PC-3 (cell line): ENCODE results near the gene RNU7-1. TPM values are rescaled to one million over a fixed set of nuclear protein-coding genes. Genes with fewer than 3 reads are reported as not detected.

ENCODE experiments used
- ATAC-seq: fragments of 200-7000 bp; cut with Tn5 transposase; 2 replicates; pipeline ENCODE4 v1.9.1; 2020; ENCODE audit warnings: mild to moderate bottlenecking, moderate library complexity
- BruUV-seq: library from RNA; stranded (reverse); fragments of 400-500 nt; replicated peaks from 2 replicates; lab custom pipeline; 2021; lab: Mats Ljungman, UMichigan
- CTCF ChIA-PET: fragments of 300-600 bp; sonication (Branson Sonifier 250); formaldehyde crosslinking; loops from one replicate; lab custom pipeline; 2022; ENCODE audit warnings: antibody characterized with exemption; lab: Charles Lee
- POLR2A ChIA-PET: fragments of 300-600 bp; sonication (Branson Sonifier 250); formaldehyde crosslinking; loops from one replicate; lab custom pipeline; 2022; ENCODE audit warnings: antibody characterized with exemption; ENCODE audit not compliant: unreplicated experiment; lab: Charles Lee
- DNase-seq: peaks from one replicate; pipeline ENCODE4 v3.0.0-alpha.2; 2015
- H2AFZ ChIP-seq: fragments of 300-600 bp; sonication (generic); 2 replicates; pipeline ENCODE4 v1.6.0; 2016; ENCODE audit warnings: antibody characterized with exemption, low read length
- H3F3A ChIP-seq: fragments of 300-600 bp; sonication (generic); one replicate; pipeline ENCODE4 v1.6.0; 2017; ENCODE audit warnings: antibody characterized with exemption, low read length, control low read depth, mild to moderate bottlenecking; ENCODE audit not compliant: unreplicated experiment
- H3K27ac ChIP-seq: fragments of 300-600 bp; sonication (generic); 2 replicates; pipeline ENCODE4 v1.5.1; 2016; ENCODE audit warnings: mild to moderate bottlenecking, low read length
- H3K27me3 ChIP-seq: fragments of 300-600 bp; sonication (generic); 2 replicates; pipeline ENCODE4 v1.6.1; 2016; ENCODE audit warnings: low read length, mixed read lengths
- H3K36me3 ChIP-seq: fragments of 300-600 bp; sonication (generic); 2 replicates; pipeline ENCODE4 v1.6.1; 2016; ENCODE audit warnings: low read depth, mixed run types, low read length, mixed read lengths
- H3K4me1 ChIP-seq: fragments of 300-600 bp; sonication (generic); 2 replicates; pipeline ENCODE4 v1.5.1; 2016; ENCODE audit warnings: low read length; ENCODE audit not compliant: insufficient read depth
- H3K4me2 ChIP-seq: fragments of 300-600 bp; sonication (generic); 2 replicates; pipeline ENCODE4 v1.6.0; 2016; ENCODE audit warnings: low read length
- H3K4me3 ChIP-seq: fragments of 300-600 bp; sonication (generic); 2 replicates; pipeline ENCODE4 v1.5.1; 2016; ENCODE audit warnings: mild to moderate bottlenecking, low read length, mixed read lengths
- H3K79me2 ChIP-seq: fragments of 300-600 bp; sonication (generic); 2 replicates; pipeline ENCODE4 v1.6.1; 2017; ENCODE audit warnings: low read length, mixed read lengths
- H3K9ac ChIP-seq: fragments of 300-600 bp; sonication (generic); 2 replicates; pipeline ENCODE4 v1.6.0; 2016; ENCODE audit warnings: mild to moderate bottlenecking, low read length
- H3K9me2 ChIP-seq: fragments of 300-600 bp; sonication (generic); replicated peaks from 2 replicates; pipeline ENCODE4 v1.6.1; 2016; ENCODE audit warnings: mixed run types, low read length, mixed read lengths
- H3K9me3 ChIP-seq: fragments of 300-600 bp; sonication (generic); 2 replicates; pipeline ENCODE4 v1.6.1; 2016; ENCODE audit warnings: low read length, mixed read lengths
- H4K20me1 ChIP-seq: fragments of 300-600 bp; sonication (generic); 2 replicates; pipeline ENCODE4 v1.6.1; 2016; ENCODE audit warnings: low read length, mixed read lengths
- EZH2 ChIP-seq: fragments of 300-600 bp; sonication (generic); IDR thresholded peaks from one replicate; pipeline ENCODE4 v1.6.1; 2017; ENCODE audit warnings: antibody characterized with exemption, mild to moderate bottlenecking, low read length; ENCODE audit not compliant: unreplicated experiment
- EZH2phosphoT487 ChIP-seq: fragments of 300-600 bp; sonication (generic); IDR thresholded peaks from 2 replicates; pipeline ENCODE4 v1.6.1; 2018; ENCODE audit warnings: mild to moderate bottlenecking, antibody characterized with exemption, low read length, borderline replicate concordance
- intact Hi-C: fragments of 100-400 bp; cut with micrococcal nuclease; formaldehyde crosslinking; loops from 2 replicates; pipeline ENCODE4 v1.9.0; 2023
- total RNA-seq: library from RNA; depleted of rRNA; stranded (reverse); fragments of >200 nt; gene quantifications from 2 replicates; pipeline ENCODE4 v1.2.3, GENCODE V29; 2014
- TF ChIP-seq, protein P1 (sequence below): fragments of 300-600 bp; sonication (generic); conservative IDR thresholded peaks from 2 replicates; pipeline ENCODE4 v1.5.1; 2017; ENCODE audit warnings: antibody characterized with exemption, low read depth, mild to moderate bottlenecking, low read length

Gene RNU7-1
- total RNA-seq, 1 experiment from 2014 or later: not detected

DNA sequence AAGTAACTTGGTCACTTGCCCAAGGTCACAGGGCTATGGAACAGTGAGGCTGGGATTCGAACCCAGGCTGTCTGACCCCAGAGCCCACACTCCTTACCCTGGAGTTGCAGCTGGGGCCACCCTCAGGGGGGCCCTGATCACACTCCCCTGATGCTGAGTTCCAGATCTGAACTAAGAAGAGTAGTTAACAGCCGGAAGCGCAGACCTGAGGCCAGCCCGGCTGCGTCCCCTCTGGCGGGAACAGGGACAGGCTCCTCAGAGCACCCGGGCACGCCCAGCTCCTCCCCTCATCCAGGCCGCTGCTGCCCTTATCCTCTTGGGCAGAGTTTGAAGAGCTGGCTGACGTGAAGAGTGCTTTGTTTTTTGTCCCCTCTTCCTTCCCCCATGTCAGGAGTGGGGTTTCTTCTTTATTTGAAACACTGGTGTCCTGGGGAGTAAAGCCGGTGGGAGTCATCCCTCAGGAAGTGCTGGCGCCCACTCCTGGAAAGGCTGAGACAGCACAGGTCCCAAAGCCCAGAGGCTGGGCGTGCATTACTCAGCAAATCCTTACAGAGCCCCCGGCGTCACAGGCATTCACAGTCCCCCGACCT lies 18.2 kb downstream of the RNU7-1 start:
- ChIA-PET POLR2A (interaction anchor here (0.5 kb wide), 1 partner anchor 748 kb away, joined by 3 read pairs; no protein-coding TSS in a partner anchor), CTCF (interaction anchor here (2.5 kb wide), 1 partner anchor 18 kb away, joined by 10 read pairs; the partner anchor contains the start of genes C12orf57 and RNU7-1)
- H3K79me2 ChIP-seq: no peaks in the 10 kb centered on the region
- H3K4me2 ChIP-seq: peak overlapping the region; percentile 36; the same call in 1 of the 2 replicates
- intact Hi-C loops: no loop called here
- H3K27me3 ChIP-seq: no peaks in the 10 kb centered on the region
- BruUV-seq: no TSS peak
- peaks cover 15% of the 10 kb centered on the region for H3K36me3 ChIP-seq
- H4K20me1 ChIP-seq: no peaks in the 10 kb centered on the region
- peak; percentile 61 for DNase-seq
- H3K9me3 ChIP-seq: no peaks in the 10 kb centered on the region
- peak overlapping the region; percentile 84 for H2AFZ ChIP-seq
- H3K27ac ChIP-seq: peak overlapping the region; percentile 70
- peak overlapping the region; percentile 55 for H3K9ac ChIP-seq
- peak; percentile 56 for ATAC-seq
- TF ChIP-seq, protein P1, sequence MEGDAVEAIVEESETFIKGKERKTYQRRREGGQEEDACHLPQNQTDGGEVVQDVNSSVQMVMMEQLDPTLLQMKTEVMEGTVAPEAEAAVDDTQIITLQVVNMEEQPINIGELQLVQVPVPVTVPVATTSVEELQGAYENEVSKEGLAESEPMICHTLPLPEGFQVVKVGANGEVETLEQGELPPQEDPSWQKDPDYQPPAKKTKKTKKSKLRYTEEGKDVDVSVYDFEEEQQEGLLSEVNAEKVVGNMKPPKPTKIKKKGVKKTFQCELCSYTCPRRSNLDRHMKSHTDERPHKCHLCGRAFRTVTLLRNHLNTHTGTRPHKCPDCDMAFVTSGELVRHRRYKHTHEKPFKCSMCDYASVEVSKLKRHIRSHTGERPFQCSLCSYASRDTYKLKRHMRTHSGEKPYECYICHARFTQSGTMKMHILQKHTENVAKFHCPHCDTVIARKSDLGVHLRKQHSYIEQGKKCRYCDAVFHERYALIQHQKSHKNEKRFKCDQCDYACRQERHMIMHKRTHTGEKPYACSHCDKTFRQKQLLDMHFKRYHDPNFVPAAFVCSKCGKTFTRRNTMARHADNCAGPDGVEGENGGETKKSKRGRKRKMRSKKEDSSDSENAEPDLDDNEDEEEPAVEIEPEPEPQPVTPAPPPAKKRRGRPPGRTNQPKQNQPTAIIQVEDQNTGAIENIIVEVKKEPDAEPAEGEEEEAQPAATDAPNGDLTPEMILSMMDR: peak; percentile 63
- no peak for TF ChIP-seq EZH2phosphoT487
- TF ChIP-seq EZH2: no peak
- H3K9me2 ChIP-seq: no peaks in the 10 kb centered on the region
- H3K4me3 ChIP-seq: no peak overlapping the region; the same call in 1 of the 2 replicates
- H3K4me1 ChIP-seq: peaks cover 14% of the 10 kb centered on the region
- H3F3A ChIP-seq: peaks cover 4% of the 10 kb centered on the region

DNA sequence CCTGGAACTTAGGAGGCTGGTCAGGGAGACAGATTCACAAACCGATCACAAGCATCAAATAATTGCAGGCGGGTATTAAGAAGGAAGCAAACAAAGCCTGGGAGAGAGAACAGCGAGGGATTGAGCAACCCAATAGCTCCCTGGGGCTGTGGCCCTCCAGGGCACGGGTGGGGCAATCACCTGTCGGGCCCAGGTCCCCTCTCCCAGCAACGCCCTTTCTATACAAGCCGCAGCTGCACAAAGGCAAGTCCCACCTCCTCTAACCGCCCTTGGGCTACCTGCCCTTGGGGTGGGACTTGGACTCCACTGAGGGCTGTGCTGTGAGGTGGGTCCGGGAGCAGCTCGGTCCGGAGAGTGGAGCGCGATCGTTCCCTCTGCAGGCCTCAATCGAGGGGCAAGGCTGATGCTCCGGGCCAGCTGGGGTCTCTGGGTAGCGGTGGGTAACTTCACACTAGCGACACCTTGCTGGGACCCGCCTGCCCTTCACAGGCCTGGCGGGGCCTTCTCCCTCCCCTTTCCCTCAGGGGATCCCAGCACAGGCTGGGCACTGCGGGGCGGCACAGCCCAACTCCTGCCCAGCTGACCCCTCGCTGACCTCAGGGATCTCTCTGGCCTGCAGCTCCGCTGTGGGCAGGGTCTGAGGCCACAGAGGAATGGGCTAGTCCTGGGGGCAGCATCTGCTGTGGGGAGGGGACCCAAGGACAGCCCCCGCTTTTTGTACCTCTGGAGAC lies 18.8 kb downstream of the RNU7-1 start:
- ATAC-seq (no peak), DNase-seq (no peak)
- peaks cover 4% of the 10 kb centered on the region for H3F3A ChIP-seq
- H2AFZ ChIP-seq: peak overlapping the region; percentile 84
- H3K9me3 ChIP-seq: no peaks in the 10 kb centered on the region
- CTCF ChIA-PET: interaction anchor here (2.5 kb wide), 1 partner anchor 18 kb away, joined by 10 read pairs; the partner anchor contains the start of genes C12orf57 and RNU7-1
- H4K20me1 ChIP-seq: no peaks in the 10 kb centered on the region
- peaks cover 14% of the 10 kb centered on the region for H3K4me1 ChIP-seq
- no peak overlapping the region; the same call in 1 of the 2 replicates for H3K4me3 ChIP-seq
- H3K27ac ChIP-seq: peak overlapping the region; percentile 70
- peaks cover 21% of the 10 kb centered on the region for H3K36me3 ChIP-seq
- TF ChIP-seq, protein P1: peak; percentile 5; the same call in 1 of the 2 replicates
- no peak for TF ChIP-seq EZH2phosphoT487
- POLR2A ChIA-PET: no interaction called here
- H3K27me3 ChIP-seq: no peaks in the 10 kb centered on the region
- H3K9ac ChIP-seq: peak overlapping the region; percentile 55
- no peaks in the 10 kb centered on the region; the same call in 1 of the 2 replicates for H3K79me2 ChIP-seq
- BruUV-seq: no TSS peak
- H3K9me2 ChIP-seq: no peaks in the 10 kb centered on the region
- intact Hi-C loops: no loop called here
- H3K4me2 ChIP-seq: peak overlapping the region; percentile 36; the same call in 1 of the 2 replicates
